Glutamatergic neuron (in vitro differentiated cells): ENCODE data around the gene SORCS1. TPM values are rescaled to one million over a fixed set of nuclear protein-coding genes. Genes with fewer than 3 reads are reported as not detected.

Experiments used
- DNase-seq: peaks from one replicate; pipeline ENCODE4 v3.0.0; 2022
- H3K27ac Mint-ChIP-seq: one replicate; pipeline ENCODE4 v1.8.0; 2020; ENCODE audit warnings: mild to moderate bottlenecking, mixed read lengths, inconsistent platforms; ENCODE audit not compliant: unreplicated experiment
- H3K27me3 Mint-ChIP-seq: one replicate; pipeline ENCODE4 v1.8.0; 2020; ENCODE audit warnings: mild to moderate bottlenecking, moderate library complexity, mixed read lengths, inconsistent platforms; ENCODE audit not compliant: unreplicated experiment
- H3K36me3 Mint-ChIP-seq: one replicate; pipeline ENCODE4 v1.8.0; 2020; ENCODE audit warnings: mild to moderate bottlenecking, mixed read lengths, inconsistent platforms; ENCODE audit not compliant: unreplicated experiment
- H3K4me1 Mint-ChIP-seq: one replicate; pipeline ENCODE4 v1.8.0; 2020; ENCODE audit warnings: mild to moderate bottlenecking, low read depth, mixed read lengths, inconsistent platforms; ENCODE audit not compliant: unreplicated experiment
- H3K4me3 Mint-ChIP-seq: one replicate; pipeline ENCODE4 v1.8.0; 2020; ENCODE audit warnings: mild to moderate bottlenecking, mixed read lengths, inconsistent platforms; ENCODE audit not compliant: unreplicated experiment
- H3K9me3 Mint-ChIP-seq: one replicate; pipeline ENCODE4 v1.8.0; 2020; ENCODE audit warnings: mild to moderate bottlenecking, moderate library complexity, mixed read lengths, inconsistent platforms; ENCODE audit not compliant: unreplicated experiment
- total RNA-seq: library from RNA; stranded (reverse); fragmentation: NEBNext Ultra II Directional; extraction: Animal tissue kit (Norgen Biotek cat#: 25700); gene quantifications from one replicate; pipeline ENCODE4 v1.2.1, GENCODE V29; 2021; ENCODE audit not compliant: unreplicated experiment
- TF ChIP-seq, protein P1 (sequence below): fragments of 200-600 bp; sonication (generic); IDR thresholded peaks from one replicate; pipeline ENCODE4 v1.5.0; 2021; ENCODE audit not compliant: partially characterized antibody, unreplicated experiment

SORCS1 gene
- total RNA-seq, 1 donor from 2014 or later: 3.3 TPM

DNA sequence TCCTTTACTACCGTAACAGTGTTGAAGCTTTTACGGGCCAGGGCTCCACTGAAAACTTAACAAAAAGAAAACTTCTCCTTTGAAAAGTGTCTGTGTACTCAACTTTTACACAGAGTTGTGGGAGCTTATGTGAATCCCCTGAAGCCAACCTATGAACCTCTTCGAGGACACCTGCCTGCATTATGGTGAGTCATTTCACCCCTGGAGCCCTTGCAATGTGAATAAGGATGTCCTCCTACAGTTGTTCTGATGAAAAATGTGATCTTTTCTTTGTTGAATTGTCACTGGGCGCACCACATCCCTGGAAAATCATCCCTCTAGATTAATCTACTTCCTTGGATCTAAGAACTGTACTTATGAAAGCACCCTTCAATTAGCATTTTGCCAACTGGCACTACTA is 93.2 kb downstream of the SORCS1 start:
- no peak for DNase-seq
- H3K4me1 Mint-ChIP-seq: no peaks in the 10 kb centered on the region
- H3K9me3 Mint-ChIP-seq: no peaks in the 10 kb centered on the region
- no peaks in the 10 kb centered on the region for H3K27me3 Mint-ChIP-seq
- no peak overlapping the region for H3K4me3 Mint-ChIP-seq
- H3K27ac Mint-ChIP-seq: no peak overlapping the region
- H3K36me3 Mint-ChIP-seq: no peaks in the 10 kb centered on the region
- TF ChIP-seq, protein P1, sequence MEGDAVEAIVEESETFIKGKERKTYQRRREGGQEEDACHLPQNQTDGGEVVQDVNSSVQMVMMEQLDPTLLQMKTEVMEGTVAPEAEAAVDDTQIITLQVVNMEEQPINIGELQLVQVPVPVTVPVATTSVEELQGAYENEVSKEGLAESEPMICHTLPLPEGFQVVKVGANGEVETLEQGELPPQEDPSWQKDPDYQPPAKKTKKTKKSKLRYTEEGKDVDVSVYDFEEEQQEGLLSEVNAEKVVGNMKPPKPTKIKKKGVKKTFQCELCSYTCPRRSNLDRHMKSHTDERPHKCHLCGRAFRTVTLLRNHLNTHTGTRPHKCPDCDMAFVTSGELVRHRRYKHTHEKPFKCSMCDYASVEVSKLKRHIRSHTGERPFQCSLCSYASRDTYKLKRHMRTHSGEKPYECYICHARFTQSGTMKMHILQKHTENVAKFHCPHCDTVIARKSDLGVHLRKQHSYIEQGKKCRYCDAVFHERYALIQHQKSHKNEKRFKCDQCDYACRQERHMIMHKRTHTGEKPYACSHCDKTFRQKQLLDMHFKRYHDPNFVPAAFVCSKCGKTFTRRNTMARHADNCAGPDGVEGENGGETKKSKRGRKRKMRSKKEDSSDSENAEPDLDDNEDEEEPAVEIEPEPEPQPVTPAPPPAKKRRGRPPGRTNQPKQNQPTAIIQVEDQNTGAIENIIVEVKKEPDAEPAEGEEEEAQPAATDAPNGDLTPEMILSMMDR: no peak

DNA sequence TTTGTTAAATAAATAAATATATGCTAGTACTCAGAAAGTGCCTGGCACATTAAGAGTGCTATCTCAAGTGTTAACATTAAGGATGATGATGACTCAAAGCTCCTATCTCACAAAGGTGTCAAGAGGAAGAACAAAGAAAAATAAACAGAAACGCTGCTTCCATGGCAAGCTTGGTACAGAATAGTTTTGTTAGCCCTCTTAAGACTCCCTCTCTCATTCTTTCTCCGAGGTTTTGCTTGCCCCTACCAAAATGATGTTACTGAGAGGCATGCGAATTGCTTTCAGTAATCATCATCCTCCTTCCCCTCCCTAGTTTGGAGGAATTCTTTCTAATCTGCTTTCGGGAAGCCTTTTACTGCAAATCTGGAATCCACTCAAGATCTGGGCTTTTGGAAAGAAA is 96.7 kb downstream of the SORCS1 start:
- Mint-ChIP-seq H3K4me1 (no peaks in the 10 kb centered on the region), H3K36me3 (no peaks in the 10 kb centered on the region), H3K4me3 (no peak overlapping the region), H3K9me3 (no peaks in the 10 kb centered on the region), H3K27me3 (no peaks in the 10 kb centered on the region), H3K27ac (no peak overlapping the region)
- TF ChIP-seq, protein P1: no peak
- DNase-seq: no peak

DNA sequence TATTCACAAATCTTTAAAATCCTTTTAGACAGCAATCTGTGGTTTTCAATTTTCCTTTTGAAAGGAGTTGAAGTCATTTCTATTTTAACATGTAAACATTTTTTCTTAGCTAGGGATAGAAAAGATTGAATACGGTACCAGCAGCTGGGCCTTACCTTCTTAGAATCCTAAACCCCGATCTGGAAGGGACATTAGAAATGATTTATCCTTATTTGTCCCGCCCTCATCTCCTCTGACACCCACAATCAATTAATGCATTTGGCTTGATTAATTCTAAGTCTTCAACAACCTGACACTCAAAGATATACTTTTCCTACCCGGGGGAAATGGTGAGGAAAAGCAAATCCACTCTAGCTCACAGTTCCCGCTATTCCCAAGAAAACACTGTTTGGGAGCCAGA is 100.4 kb downstream of the SORCS1 start:
- H3K36me3 Mint-ChIP-seq: no peaks in the 10 kb centered on the region
- H3K27me3 Mint-ChIP-seq: peaks cover 2% of the 10 kb centered on the region
- TF ChIP-seq, protein P1: no peak
- H3K9me3 Mint-ChIP-seq: no peaks in the 10 kb centered on the region
- H3K27ac Mint-ChIP-seq: no peak overlapping the region
- DNase-seq: no peak
- H3K4me3 Mint-ChIP-seq: no peak overlapping the region
- H3K4me1 Mint-ChIP-seq: no peaks in the 10 kb centered on the region

DNA sequence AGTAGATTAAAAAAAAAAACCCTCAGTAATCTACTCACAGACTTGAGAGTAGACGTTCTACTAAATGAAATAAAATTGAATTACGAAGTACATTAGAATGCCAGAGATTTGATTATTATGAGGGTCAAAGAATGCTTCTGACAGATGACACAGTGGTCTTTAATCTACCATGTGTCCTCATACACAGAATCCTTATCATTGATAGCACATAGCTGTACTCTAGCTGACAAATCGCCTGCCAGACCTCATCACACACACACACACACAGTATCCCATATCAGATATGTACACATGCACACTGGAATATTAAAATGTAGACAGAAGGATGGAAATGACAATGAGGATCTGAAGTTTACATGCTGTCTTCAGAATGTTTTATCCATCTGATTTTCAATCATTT is 104.6 kb downstream of the SORCS1 start:
- Mint-ChIP-seq H3K27ac (no peak overlapping the region), H3K4me3 (no peak overlapping the region), H3K27me3 (peaks cover 2% of the 10 kb centered on the region), H3K36me3 (no peaks in the 10 kb centered on the region), H3K4me1 (no peaks in the 10 kb centered on the region), H3K9me3 (no peaks in the 10 kb centered on the region)
- TF ChIP-seq, protein P1: no peak
- no peak for DNase-seq

DNA sequence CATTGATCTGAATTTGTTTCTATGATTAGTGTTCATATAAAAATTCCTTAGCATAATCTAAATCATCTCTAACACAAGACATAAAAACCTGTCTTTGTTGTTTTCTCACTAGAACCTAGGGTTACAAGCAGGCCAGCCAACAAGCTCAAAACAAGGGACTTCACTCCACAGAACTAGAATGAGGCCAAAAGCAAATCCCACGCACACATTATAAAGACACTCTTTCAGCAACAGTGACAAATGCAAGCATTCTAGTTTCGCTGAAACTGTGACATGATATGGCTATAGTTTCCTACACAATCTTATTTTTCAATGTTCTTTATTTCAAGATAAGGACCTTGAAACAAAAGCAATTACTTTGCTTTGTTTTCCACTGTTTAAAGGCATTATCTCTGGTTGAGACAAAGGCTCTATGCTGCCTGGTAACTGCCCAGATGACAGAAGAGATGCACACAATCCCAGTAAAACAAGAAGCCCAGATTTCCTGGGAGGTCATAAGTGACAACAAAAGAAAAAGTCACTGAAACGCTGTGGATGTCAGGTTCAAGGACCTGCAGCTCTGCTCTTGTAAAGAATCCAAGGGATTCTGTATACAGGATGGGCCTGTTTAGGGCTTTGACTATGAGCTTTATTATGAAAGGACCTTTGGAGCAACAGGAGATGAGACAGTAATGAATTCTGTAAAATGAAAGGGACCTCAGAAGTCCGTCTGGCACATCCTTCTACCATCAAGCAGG is 105.3 kb downstream of the SORCS1 start:
- H3K9me3 Mint-ChIP-seq: no peaks in the 10 kb centered on the region
- TF ChIP-seq, protein P1: no peak
- H3K4me3 Mint-ChIP-seq: no peak overlapping the region

More for the DNA sequence above, 105.3 kb downstream of the SORCS1 start:
- Mint-ChIP-seq H3K36me3 (no peaks in the 10 kb centered on the region), H3K27ac (no peak overlapping the region), H3K4me1 (no peaks in the 10 kb centered on the region), H3K27me3 (peaks cover 2% of the 10 kb centered on the region)
- DNase-seq: no peak
